HepG2 (cell line): ENCODE data around the gene NAB1. TPM values are rescaled to one million over a fixed set of nuclear protein-coding genes. Genes with fewer than 3 reads are reported as not detected.
A peak's percentile ranks its signal among the peaks of the same experiment; 100 is the strongest.

Experiments used
- AGO1 ChIP-seq: fragments of 200-400 bp; formaldehyde crosslinking; IDR thresholded peaks from 2 replicates; pipeline ENCODE4 v1.6.1; 2017; ENCODE audit warnings: mild to moderate bottlenecking, low read depth, low read length, moderate library complexity; ENCODE audit not compliant: poor library complexity, severe bottlenecking
- FOXO1 ChIP-seq: sonication (generic); formaldehyde crosslinking; IDR thresholded peaks from 2 replicates; pipeline ENCODE4 v1.4.0; 2020; ENCODE audit warnings: missing genetic modification reagents
- KDM2A ChIP-seq: sonication (generic); formaldehyde crosslinking; IDR thresholded peaks from 2 replicates; pipeline ENCODE4 v1.4.0; 2020; ENCODE audit warnings: low read depth, missing genetic modification reagents, borderline replicate concordance
- MTF1 ChIP-seq: sonication (generic); formaldehyde crosslinking; IDR thresholded peaks from 2 replicates; pipeline ENCODE4 v1.5.0; 2020; ENCODE audit warnings: missing genetic modification reagents
- PHF8 ChIP-seq: sonication (generic); formaldehyde crosslinking; IDR thresholded peaks from 2 replicates; pipeline ENCODE4 v1.5.0; 2020; ENCODE audit warnings: missing genetic modification reagents
- TARDBP ChIP-seq: sonication (generic); formaldehyde crosslinking; IDR thresholded peaks from 2 replicates; pipeline ENCODE4 v1.8.0; 2022; ENCODE audit warnings: mild to moderate bottlenecking, missing genetic modification reagents
- ZNF329 ChIP-seq: sonication (generic); formaldehyde crosslinking; IDR thresholded peaks from 2 replicates; pipeline ENCODE4 v1.9.0; 2021; ENCODE audit warnings: low read depth, mild to moderate bottlenecking, missing genetic modification reagents
- ZNF503 ChIP-seq: sonication (generic); formaldehyde crosslinking; IDR thresholded peaks from 2 replicates; pipeline ENCODE4 v1.4.0; 2020; ENCODE audit warnings: missing genetic modification reagents
- ZNF574 ChIP-seq: sonication (generic); formaldehyde crosslinking; IDR thresholded peaks from 2 replicates; pipeline ENCODE4 v1.4.0; 2020; ENCODE audit warnings: missing genetic modification reagents
- ZNF704 ChIP-seq: sonication (generic); formaldehyde crosslinking; IDR thresholded peaks from 2 replicates; pipeline ENCODE4 v1.8.1; 2023; ENCODE audit warnings: mild to moderate bottlenecking, inconsistent platforms, moderate library complexity, missing genetic modification reagents, borderline replicate concordance
- ZNF777 ChIP-seq: sonication (generic); formaldehyde crosslinking; IDR thresholded peaks from 2 replicates; pipeline ENCODE4 v1.4.0; 2020; ENCODE audit warnings: missing genetic modification reagents
- polyA plus RNA-seq, 8 experiments: library from polyadenylated mRNA; depleted of rRNA in 3 of 8; stranded (reverse) in 7 of 8; unstranded in 1 of 8; fragments of >200 nt; fragmentation: Illumina TruSeq in 4 of 8; extraction: Trizol in 4 of 8; gene quantifications; 2 replicates each; pipeline versions ENCODE4 v1.2.1 to v1.2.3, GENCODE V29; 2011 to 2016; ENCODE audit warnings: low read depth in 4 of 8, missing spikeins in 1 of 8, mixed read lengths in 1 of 8; ENCODE audit not compliant: insufficient read depth in 1 of 8
- total RNA-seq, 5 experiments: library from RNA; depleted of rRNA; stranded (reverse); fragments of >200 nt; fragmentation: Illumina TruSeq; extraction: Trizol; gene quantifications; 2 replicates each; pipeline ENCODE4 v1.2.3, GENCODE V29; 2016; ENCODE audit warnings: low read depth in 1 of 5
- TF ChIP-seq, protein P1 (sequence below): sonication (generic); formaldehyde crosslinking; IDR thresholded peaks from 2 replicates; pipeline ENCODE4 v1.8.0; 2022; ENCODE audit warnings: missing genetic modification reagents, mild to moderate bottlenecking, borderline replicate concordance
- TF ChIP-seq, protein P2 (sequence below): sonication (generic); formaldehyde crosslinking; IDR thresholded peaks from 2 replicates; pipeline ENCODE4 v1.5.0; 2020; ENCODE audit warnings: mild to moderate bottlenecking, missing genetic modification reagents, borderline replicate concordance

The NAB1 gene
- total and polyA plus RNA-seq, 2 of the 13 experiments (the other 11 are each of a cell fraction or from before 2014, with no cell fraction given): 24.5 to 46.0 TPM

DNA sequence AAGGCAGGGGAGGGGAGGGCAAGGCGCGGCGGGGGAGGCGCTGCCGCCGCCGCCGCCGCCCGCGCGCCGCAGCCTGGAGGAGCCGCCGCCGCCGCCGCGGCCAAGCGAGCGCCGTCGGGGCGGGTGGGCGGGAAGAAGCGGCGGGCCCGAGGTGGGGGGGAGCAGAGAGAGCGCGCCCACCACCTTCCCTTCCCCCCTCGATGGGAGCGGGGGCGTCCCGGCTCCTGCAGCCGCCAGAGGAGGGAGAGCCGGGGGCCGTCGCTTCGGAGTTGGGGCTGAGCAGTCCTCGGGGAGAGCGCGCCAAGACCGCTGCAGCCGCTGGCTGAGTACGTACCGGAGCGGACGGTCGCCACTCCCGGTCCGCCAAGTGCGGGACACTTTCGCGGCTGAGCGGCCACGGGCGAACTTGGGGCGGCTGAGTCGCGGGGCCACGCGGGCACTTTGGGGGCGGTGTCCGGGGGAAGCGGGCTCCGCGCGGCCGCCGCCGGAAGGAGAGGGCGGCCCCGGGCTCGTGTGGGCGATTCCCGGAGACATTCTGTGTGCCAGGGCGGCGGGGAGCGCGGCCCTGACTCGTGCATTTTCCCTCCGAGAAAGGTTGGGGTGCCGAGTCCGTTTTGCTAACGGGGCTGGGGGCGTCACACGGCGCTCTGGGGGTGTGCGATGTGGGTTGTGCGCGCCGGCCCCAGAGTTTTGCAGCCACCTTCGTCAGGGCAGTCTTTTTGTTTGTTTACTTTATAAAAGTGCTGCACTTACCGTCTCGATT is at the start of gene NAB1 (continued):
- TF ChIP-seq, protein P1, sequence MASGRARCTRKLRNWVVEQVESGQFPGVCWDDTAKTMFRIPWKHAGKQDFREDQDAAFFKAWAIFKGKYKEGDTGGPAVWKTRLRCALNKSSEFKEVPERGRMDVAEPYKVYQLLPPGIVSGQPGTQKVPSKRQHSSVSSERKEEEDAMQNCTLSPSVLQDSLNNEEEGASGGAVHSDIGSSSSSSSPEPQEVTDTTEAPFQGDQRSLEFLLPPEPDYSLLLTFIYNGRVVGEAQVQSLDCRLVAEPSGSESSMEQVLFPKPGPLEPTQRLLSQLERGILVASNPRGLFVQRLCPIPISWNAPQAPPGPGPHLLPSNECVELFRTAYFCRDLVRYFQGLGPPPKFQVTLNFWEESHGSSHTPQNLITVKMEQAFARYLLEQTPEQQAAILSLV: peak; percentile 66; the same call in 1 of the 2 replicates
- TF ChIP-seq MTF1 (0 out of 2 replicates have a peak, but pooled peaks have one; percentile 22), TARDBP (no peak), KDM2A (peak; percentile 61), ZNF777 (peak; percentile 97), ZNF574 (peak; percentile 65; the same call in 1 of the 2 replicates), AGO1 (peak; percentile 51), ZNF704 (0 out of 2 replicates have a peak, but pooled peaks have one; percentile 62), ZNF503 (CRISPR knock-in tag) (0 out of 2 replicates have a peak, but pooled peaks have one; percentile 41), ZNF329 (CRISPR knock-in tag) (0 out of 2 replicates have a peak, but pooled peaks have one; percentile 28), FOXO1 (peak; percentile 11; the same call in 1 of the 2 replicates), PHF8 (CRISPR knock-in tag) (peak; percentile 68)
- TF ChIP-seq, protein P2, sequence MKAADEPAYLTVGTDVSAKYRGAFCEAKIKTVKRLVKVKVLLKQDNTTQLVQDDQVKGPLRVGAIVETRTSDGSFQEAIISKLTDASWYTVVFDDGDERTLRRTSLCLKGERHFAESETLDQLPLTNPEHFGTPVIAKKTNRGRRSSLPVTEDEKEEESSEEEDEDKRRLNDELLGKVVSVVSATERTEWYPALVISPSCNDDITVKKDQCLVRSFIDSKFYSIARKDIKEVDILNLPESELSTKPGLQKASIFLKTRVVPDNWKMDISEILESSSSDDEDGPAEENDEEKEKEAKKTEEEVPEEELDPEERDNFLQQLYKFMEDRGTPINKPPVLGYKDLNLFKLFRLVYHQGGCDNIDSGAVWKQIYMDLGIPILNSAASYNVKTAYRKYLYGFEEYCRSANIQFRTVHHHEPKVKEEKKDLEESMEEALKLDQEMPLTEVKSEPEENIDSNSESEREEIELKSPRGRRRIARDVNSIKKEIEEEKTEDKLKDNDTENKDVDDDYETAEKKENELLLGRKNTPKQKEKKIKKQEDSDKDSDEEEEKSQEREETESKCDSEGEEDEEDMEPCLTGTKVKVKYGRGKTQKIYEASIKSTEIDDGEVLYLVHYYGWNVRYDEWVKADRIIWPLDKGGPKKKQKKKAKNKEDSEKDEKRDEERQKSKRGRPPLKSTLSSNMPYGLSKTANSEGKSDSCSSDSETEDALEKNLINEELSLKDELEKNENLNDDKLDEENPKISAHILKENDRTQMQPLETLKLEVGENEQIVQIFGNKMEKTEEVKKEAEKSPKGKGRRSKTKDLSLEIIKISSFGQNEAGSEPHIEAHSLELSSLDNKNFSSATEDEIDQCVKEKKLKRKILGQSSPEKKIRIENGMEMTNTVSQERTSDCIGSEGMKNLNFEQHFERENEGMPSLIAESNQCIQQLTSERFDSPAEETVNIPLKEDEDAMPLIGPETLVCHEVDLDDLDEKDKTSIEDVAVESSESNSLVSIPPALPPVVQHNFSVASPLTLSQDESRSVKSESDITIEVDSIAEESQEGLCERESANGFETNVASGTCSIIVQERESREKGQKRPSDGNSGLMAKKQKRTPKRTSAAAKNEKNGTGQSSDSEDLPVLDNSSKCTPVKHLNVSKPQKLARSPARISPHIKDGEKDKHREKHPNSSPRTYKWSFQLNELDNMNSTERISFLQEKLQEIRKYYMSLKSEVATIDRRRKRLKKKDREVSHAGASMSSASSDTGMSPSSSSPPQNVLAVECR (CRISPR knock-in tag): peak; percentile 66
